NCI-H2029 treated with DMSO at 0.1 percent for 48 hours (cell line): Measurements from ENCODE around the gene SAA4.
"Not testable (repeated sequence)": the region's sequence is repeated elsewhere in the genome, so short reads cannot be mapped to it uniquely, and the experiment has no call there.

Experiments
- DNase-seq: peaks from one replicate; lab custom pipeline; 2025; lab: John Stamatoyannopoulos, UW

Gene SAA4

DNA sequence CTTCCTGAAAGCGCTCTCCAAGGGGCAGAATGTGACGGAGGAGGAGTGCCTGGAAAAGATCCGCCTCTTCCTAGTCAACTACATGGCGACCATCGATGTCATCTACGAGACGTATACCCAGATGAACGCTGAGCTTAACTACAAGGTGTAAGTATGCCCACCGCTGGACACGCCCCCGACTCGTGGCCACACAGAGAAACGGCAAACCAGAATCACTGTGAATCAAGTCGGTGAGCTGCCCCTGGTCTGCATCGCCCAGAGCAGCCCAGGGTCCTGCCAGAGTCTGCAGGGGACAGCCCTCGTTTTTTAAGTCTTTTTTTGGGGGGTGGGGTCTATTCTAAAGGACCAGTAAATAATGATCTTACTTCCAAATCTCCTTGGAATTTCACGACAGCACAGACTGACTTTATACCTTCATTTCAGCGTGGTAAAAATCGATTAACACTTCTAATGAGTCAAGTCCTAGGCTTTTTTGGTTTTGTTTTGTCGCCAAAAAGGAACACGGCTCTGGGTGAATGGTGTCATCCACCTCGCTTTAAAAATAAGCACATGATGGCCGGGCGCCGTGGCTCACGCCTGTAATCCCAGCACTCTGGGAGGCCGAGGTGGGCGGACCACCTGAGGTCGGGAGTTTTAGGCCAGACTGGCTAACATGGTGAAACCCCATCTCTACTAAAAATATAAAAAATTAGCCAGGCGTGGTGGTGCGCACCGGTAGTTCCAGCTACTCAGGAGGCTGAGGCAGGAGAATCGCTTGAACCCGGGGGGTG, 46.9 kb downstream of the SAA4 start:
- DNase-seq = not testable (repeated sequence)

DNA sequence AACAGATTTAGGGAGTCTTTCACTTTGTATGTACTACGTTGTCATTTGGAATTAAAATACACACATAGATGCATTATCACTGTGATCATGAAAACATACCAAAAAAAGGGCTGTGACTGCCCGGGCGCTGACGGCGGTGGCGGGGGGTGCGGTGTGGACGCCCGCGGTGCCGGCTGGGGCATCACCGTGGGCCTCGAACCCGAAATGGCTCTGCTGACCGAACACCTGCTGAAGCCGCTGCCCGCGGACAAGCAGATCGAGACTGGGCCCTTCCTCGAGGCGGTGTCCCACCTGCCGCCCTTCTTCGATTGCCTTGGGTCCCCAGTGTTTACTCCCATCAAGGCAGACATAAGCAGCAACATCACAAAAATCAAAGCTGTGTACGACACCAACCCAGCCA, 47.8 kb downstream of the SAA4 start:
- no peak for DNase-seq
